ENCODE measurements around the gene POLR3GL.

Gene POLR3GL

GRCh38 chr1:145995148-145995881, 30.8 kb downstream of the POLR3GL start:
- Histone ChIP-seq H3K9me3 (no peaks in the 10 kb centered on the region), H3K36me3 (replicated peaks) (peaks cover 26% of the 10 kb centered on the region), H3K4me1 (peaks cover 12% of the 10 kb centered on the region), H3K4me3 (peak overlapping the region; percentile 50), H3K27me3 (ENCODE audit: low read depth) (no peaks in the 10 kb centered on the region)
- in situ Hi-C loops (cut with MboI; ENCODE audit: low sequenced_read_pairs) = no loop called here
- DNase-seq (ENCODE audit: low spot score in 2 of 2) = no peak

DNA sequence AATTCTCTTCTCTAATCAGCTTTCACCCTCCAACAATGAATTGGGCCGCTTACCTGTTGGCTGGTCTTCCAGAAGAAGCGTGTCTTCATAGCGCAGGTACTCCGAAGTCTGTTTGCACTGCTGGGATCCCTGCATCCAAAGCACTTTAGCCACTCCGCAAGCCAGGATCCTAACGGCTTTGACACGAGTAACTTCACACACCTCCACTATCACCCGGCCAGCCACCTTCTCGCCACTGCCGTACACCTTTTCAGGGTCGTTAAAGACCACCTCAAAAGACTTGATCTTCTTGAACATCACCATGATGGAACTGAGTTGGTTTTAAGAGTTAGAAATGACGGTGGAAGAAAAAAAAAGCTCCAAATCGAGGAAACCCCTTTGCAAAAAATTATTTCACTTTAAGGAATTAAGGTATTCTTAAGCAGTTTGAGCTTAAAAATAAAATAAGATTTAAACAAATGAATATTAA, 31.5 kb downstream of the POLR3GL start:
- DNase-seq (ENCODE audit: low spot score in 2 of 2) = peak in 1 of 2 experiments; percentile 29
- Histone ChIP-seq H3K4me3 (peak overlapping the region; percentile 50), H3K9me3 (no peaks in the 10 kb centered on the region), H3K36me3 (replicated peaks) (peaks cover 26% of the 10 kb centered on the region), H3K4me1 (peaks cover 12% of the 10 kb centered on the region), H3K27me3 (ENCODE audit: low read depth) (no peaks in the 10 kb centered on the region)
- in situ Hi-C loops (cut with MboI; ENCODE audit: low sequenced_read_pairs) = no loop called here

- peak; percentile 91 to 98 for DNase-seq (ENCODE audit: low spot score in 2 of 2)
These were observed 32.0 kb downstream of the POLR3GL start, which contains the start of gene TXNIP for GRCh38 chr1:145996433-145997015. Gene TXNIP (minus strand): TSS chr1:145996579. CDS start chr1:145996266, 313 bp downstream.

DNA sequence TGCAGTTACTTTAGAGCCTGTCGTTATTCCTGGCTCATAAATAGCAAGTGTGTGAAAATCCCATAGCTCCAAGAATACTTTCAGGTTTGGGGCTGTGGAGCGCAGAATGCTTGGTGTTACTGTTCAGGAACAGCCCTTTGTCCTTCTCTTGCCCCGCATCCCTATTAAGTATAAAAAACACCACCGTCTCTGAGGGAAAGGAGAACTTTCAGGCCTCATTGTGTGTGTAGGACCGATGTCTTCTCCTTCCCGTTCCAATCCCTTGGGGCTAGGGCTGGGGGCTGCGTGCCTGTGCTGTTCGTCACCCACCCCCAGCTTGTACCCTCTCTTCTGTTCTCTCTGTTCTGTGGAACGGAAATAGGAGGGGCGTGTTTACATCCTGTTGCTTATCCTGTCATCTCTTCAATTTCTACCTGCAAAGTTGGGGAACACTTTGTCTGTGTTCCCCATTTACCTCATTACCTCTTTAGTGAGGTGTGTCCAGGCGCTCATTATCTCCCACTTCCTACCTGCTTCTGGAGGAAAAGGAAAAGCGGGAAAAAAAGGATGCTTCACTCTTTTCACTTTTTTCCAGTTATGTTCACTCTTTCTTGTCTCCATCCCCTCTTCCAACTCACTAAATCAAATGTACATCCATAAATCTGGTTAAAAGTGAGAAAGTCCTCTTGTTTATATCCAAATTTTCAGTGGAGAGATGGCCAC, 32.7 kb downstream of the POLR3GL start:
- in situ Hi-C loops (cut with MboI; ENCODE audit: low sequenced_read_pairs) = no loop called here
- Histone ChIP-seq H3K9me3 (no peaks in the 10 kb centered on the region), H3K4me1 (peaks cover 12% of the 10 kb centered on the region), H3K36me3 (replicated peaks) (peaks cover 26% of the 10 kb centered on the region), H3K27me3 (ENCODE audit: low read depth) (no peaks in the 10 kb centered on the region), H3K4me3 (peak overlapping the region; percentile 50)
- no peak for DNase-seq (ENCODE audit: low spot score in 2 of 2)

More at GRCh38 chr1:145996433-145997015, 32.0 kb downstream of the POLR3GL start, which contains the start of gene TXNIP:
- peaks cover 12% of the 10 kb centered on the region for H3K4me1 ChIP-seq
- H3K36me3 ChIP-seq (replicated peaks) = peaks cover 26% of the 10 kb centered on the region
- in situ Hi-C loops (cut with MboI; ENCODE audit: low sequenced_read_pairs) = no loop called here
- no peaks in the 10 kb centered on the region for H3K27me3 ChIP-seq (ENCODE audit: low read depth)
- no peaks in the 10 kb centered on the region for H3K9me3 ChIP-seq
- peak within 1 kb of the TSS; percentile 50 for H3K4me3 ChIP-seq

DNA sequence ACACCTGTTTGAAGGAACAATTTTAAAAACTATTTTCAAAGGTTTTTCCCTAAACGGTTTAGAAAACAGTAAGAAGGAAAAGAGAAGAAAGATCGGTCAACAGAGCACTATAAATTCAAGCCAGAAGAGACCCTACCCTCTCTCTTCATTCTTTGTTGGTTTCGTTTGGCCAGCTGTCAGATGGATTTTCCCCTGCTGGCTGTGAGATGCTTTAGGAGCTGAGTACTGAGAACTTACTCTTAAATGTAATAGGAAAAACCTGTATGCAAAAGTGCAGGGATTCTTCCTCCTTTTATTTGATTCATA, 33.2 kb downstream of the POLR3GL start:
- H3K9me3 ChIP-seq = no peaks in the 10 kb centered on the region
- peaks cover 12% of the 10 kb centered on the region for H3K4me1 ChIP-seq
- H3K27me3 ChIP-seq (ENCODE audit: low read depth) = no peaks in the 10 kb centered on the region
- H3K4me3 ChIP-seq = no peak overlapping the region
- H3K36me3 ChIP-seq (replicated peaks) = peaks cover 26% of the 10 kb centered on the region
- in situ Hi-C loops (cut with MboI; ENCODE audit: low sequenced_read_pairs) = no loop called here
- no peak for DNase-seq (ENCODE audit: low spot score in 2 of 2)

- DNase-seq (ENCODE audit: low spot score in 2 of 2) = no peak
- in situ Hi-C loops (cut with MboI; ENCODE audit: low sequenced_read_pairs) = no loop called here
- Histone ChIP-seq H3K9me3 (no peaks in the 10 kb centered on the region), H3K27me3 (ENCODE audit: low read depth) (no peaks in the 10 kb centered on the region), H3K36me3 (replicated peaks) (peaks cover 10% of the 10 kb centered on the region), H3K4me3 (no peak overlapping the region), H3K4me1 (peaks cover 10% of the 10 kb centered on the region)
These were observed 35.0 kb downstream of the POLR3GL start for GRCh38 chr1:145999321-146000024.

DNA sequence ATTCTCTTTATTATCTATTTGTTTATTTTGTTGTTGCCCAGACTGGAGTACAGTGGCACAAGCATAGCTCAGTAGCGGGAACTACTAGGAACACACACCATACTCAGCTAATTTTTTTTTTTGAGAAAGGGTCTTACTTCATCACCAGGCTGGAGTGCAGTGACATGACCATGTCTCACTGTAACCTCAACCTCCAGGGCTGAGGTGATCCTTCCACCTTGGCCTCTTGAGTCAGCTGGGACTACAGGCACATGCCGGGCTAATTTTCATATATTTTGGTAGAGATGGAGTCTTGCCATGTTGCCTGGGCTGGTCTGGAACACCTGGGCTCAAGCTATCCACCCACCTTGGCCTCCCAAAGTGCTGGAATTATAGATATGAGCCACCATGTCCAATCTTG, 37.2 kb downstream of the POLR3GL start:
- no peak for DNase-seq (ENCODE audit: low spot score in 2 of 2)
- Histone ChIP-seq H3K4me3 (no peak overlapping the region), H3K9me3 (no peaks in the 10 kb centered on the region), H3K27me3 (ENCODE audit: low read depth) (no peaks in the 10 kb centered on the region), H3K36me3 (replicated peaks) (no peaks in the 10 kb centered on the region), H3K4me1 (peaks cover 5% of the 10 kb centered on the region)
- in situ Hi-C loops (cut with MboI; ENCODE audit: low sequenced_read_pairs) = no loop called here

GRCh38 chr1:146007489-146008133, 43.1 kb downstream of the POLR3GL start:
- in situ Hi-C loops (cut with MboI; ENCODE audit: low sequenced_read_pairs) = loop anchor here (5.0 kb wide), 1 partner anchor 105 kb away; no protein-coding TSS in a partner anchor
- no peak overlapping the region for H3K4me3 ChIP-seq
- DNase-seq (ENCODE audit: low spot score in 2 of 2) = no peak
- H3K36me3 ChIP-seq (replicated peaks) = no peaks in the 10 kb centered on the region
- no peaks in the 10 kb centered on the region for H3K27me3 ChIP-seq (ENCODE audit: low read depth)
- H3K4me1 ChIP-seq = no peaks in the 10 kb centered on the region
- H3K9me3 ChIP-seq = no peaks in the 10 kb centered on the region

- Histone ChIP-seq H3K9me3 (no peaks in the 10 kb centered on the region), H3K27me3 (ENCODE audit: low read depth) (0 out of 2 replicates have a peak, but pooled peaks cover 4% of the 10 kb centered on the region), H3K4me1 (no peaks in the 10 kb centered on the region), H3K4me3 (no peak overlapping the region), H3K36me3 (replicated peaks) (no peaks in the 10 kb centered on the region)
- DNase-seq (ENCODE audit: low spot score in 2 of 2) = no peak
- in situ Hi-C loops (cut with MboI; ENCODE audit: low sequenced_read_pairs) = loop anchor here (5.0 kb wide), 1 partner anchor 33 kb away; no protein-coding TSS in a partner anchor
These were observed 45.7 kb downstream of the POLR3GL start for GRCh38 chr1:146010126-146010738.

DNA sequence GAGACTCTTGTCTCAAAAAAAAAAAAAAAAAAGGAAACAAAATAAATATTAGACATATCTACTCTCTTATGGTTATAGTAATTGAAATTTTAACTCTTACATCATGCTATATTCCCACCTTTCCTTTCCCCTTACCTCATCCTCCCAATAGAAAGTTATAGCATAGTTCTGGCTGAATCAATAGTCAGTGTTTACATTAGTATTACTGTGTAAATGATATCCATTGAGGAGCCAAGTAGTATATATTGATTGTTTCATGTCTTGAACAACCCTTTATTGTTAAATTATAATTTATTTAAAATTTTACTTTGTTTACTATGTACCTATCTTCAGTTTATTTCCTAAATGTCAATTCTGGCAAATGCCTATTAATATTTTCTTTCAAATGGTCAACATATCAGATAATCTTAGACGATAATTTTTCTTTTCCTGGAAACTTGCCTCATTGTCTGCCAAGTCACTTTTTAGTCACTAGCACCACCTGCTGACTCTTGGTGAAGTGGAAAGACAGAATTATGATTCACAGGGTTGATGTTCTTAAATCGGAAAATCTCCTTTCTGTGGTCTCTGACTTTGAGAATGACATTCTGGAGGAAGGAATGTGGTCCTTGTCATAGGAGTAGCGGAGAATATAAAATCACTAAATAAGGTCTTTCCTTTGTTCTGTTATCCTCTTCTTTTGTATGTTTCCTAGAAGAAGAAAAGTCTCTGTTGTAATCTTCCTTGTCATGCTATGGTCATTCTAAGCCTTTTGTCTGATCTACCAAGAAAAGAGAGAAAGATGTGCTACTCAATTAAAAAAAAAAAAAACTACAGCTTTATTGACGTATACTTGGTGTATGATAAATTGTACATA, 48.4 kb downstream of the POLR3GL start:
- Histone ChIP-seq H3K9me3 (no peaks in the 10 kb centered on the region), H3K27me3 (ENCODE audit: low read depth) (peaks cover 18% of the 10 kb centered on the region), H3K4me1 (no peaks in the 10 kb centered on the region), H3K36me3 (replicated peaks) (no peaks in the 10 kb centered on the region), H3K4me3 (no peak overlapping the region)
- in situ Hi-C loops (cut with MboI; ENCODE audit: low sequenced_read_pairs) = loop anchor here (5.0 kb wide), 1 partner anchor 36 kb away; no protein-coding TSS in a partner anchor
- peak; percentile 57 to 75 for DNase-seq (ENCODE audit: low spot score in 2 of 2)

GRCh38 chr1:146013559-146013922, 49.1 kb downstream of the POLR3GL start:
- Histone ChIP-seq H3K27me3 (ENCODE audit: low read depth) (peaks cover 23% of the 10 kb centered on the region), H3K9me3 (no peaks in the 10 kb centered on the region), H3K4me3 (no peak overlapping the region), H3K36me3 (replicated peaks) (no peaks in the 10 kb centered on the region), H3K4me1 (no peaks in the 10 kb centered on the region)
- no peak for DNase-seq (ENCODE audit: low spot score in 2 of 2)
- in situ Hi-C loops (cut with MboI; ENCODE audit: low sequenced_read_pairs) = loop anchor here (5.0 kb wide), 1 partner anchor 36 kb away; no protein-coding TSS in a partner anchor

GRCh38 chr1:146016891-146017290, 52.4 kb downstream of the POLR3GL start:
- Histone ChIP-seq H3K27me3 (ENCODE audit: low read depth) (peaks cover 30% of the 10 kb centered on the region), H3K9me3 (no peaks in the 10 kb centered on the region), H3K36me3 (replicated peaks) (no peaks in the 10 kb centered on the region), H3K4me3 (no peak overlapping the region), H3K4me1 (peaks cover 9% of the 10 kb centered on the region)
- no peak for DNase-seq (ENCODE audit: low spot score in 2 of 2)
- in situ Hi-C loops (cut with MboI; ENCODE audit: low sequenced_read_pairs) = no loop called here

Measured in HAP-1 (cell line).